Activated CD8-positive, alpha-beta memory T cell treated with anti-CD3 and anti-CD28 coated beads for 36 hours (primary cell): ENCODE data around the gene BET1. TPM values are rescaled to one million over a fixed set of nuclear protein-coding genes. Genes with fewer than 3 reads are reported as not detected.

ENCODE experiments used
- CTCF ChIA-PET: fragments of 350-600 bp; sonication (Branson Sonifier 250); formaldehyde crosslinking; loops from one replicate; lab custom pipeline; 2021; ENCODE audit warnings: antibody characterized with exemption; lab: Charles Lee
- POLR2A ChIA-PET: fragments of 350-600 bp; sonication (Branson Sonifier 250); formaldehyde crosslinking; loops from one replicate; lab custom pipeline; 2021; ENCODE audit warnings: antibody characterized with exemption; lab: Charles Lee
- total RNA-seq, 2 experiments: library from RNA; stranded (reverse); gene quantifications; one replicate each; pipeline ENCODE4 v1.2.3, GENCODE V29; 2021

The BET1 gene
- total RNA-seq, 2 experiments from 2014 or later: 18.0 to 20.3 TPM

- POLR2A ChIA-PET: no interaction called here
- CTCF ChIA-PET: no interaction called here
Measured at GRCh38 chr7:93964813-93965212, 39.3 kb downstream of the BET1 start.

- ChIA-PET CTCF (no interaction called here), POLR2A (no interaction called here)
Measured at GRCh38 chr7:93964262-93964661, 39.9 kb downstream of the BET1 start.

GRCh38 chr7:93960986-93961385, 43.2 kb downstream of the BET1 start:
- CTCF ChIA-PET: no interaction called here

GRCh38 chr7:93958651-93959050, 45.5 kb downstream of the BET1 start:
- POLR2A ChIA-PET: no interaction called here
- CTCF ChIA-PET: no interaction called here

More at GRCh38 chr7:93960986-93961385, 43.2 kb downstream of the BET1 start:
- POLR2A ChIA-PET: no interaction called here

GRCh38 chr7:93958216-93958615, 45.9 kb downstream of the BET1 start:
- ChIA-PET CTCF (no interaction called here), POLR2A (no interaction called here)

GRCh38 chr7:93957767-93958166, 46.4 kb downstream of the BET1 start:
- ChIA-PET POLR2A (no interaction called here), CTCF (no interaction called here)

- POLR2A ChIA-PET: no interaction called here
- CTCF ChIA-PET: no interaction called here
Measured at GRCh38 chr7:93955304-93955703, 48.9 kb downstream of the BET1 start.

GRCh38 chr7:93949423-93949822, 54.7 kb downstream of the BET1 start:
- ChIA-PET POLR2A (no interaction called here), CTCF (no interaction called here)

- POLR2A ChIA-PET: no interaction called here
Measured at GRCh38 chr7:93948873-93949272, 55.3 kb downstream of the BET1 start.

GRCh38 chr7:93948106-93948505, 56.0 kb downstream of the BET1 start:
- CTCF ChIA-PET: no interaction called here

More at GRCh38 chr7:93948873-93949272, 55.3 kb downstream of the BET1 start:
- CTCF ChIA-PET: no interaction called here

GRCh38 chr7:93945756-93946535, 58.2 kb downstream of the BET1 start:
- POLR2A ChIA-PET: no interaction called here
- CTCF ChIA-PET: no interaction called here

More at GRCh38 chr7:93948106-93948505, 56.0 kb downstream of the BET1 start:
- POLR2A ChIA-PET: no interaction called here

- CTCF ChIA-PET: no interaction called here
- POLR2A ChIA-PET: no interaction called here
Measured at GRCh38 chr7:93945083-93945482, 59.1 kb downstream of the BET1 start.

- ChIA-PET CTCF (no interaction called here), POLR2A (no interaction called here)
Measured at GRCh38 chr7:93944673-93945072, 59.5 kb downstream of the BET1 start.

GRCh38 chr7:93943816-93944540, 60.2 kb downstream of the BET1 start:
- POLR2A ChIA-PET: no interaction called here
- CTCF ChIA-PET: no interaction called here

Other genes starting within 250 kb of the BET1 start
- gene TFPI2, start 113.6 kb downstream of the BET1 start, total RNA-seq: not detected
- gene GNGT1, start 97.8 kb downstream of the BET1 start, total RNA-seq: not detected
- gene GNG11, start 82.6 kb downstream of the BET1 start, total RNA-seq: not detected